ENCODE measurements around the gene OGA.
A peak's percentile ranks its signal among the peaks of the same experiment; 100 is the strongest.

The OGA gene

GRCh38 chr10:101781655-101781983 lies 36.6 kb downstream of the OGA start:
- H3K36me3 ChIP-seq (replicated peaks) = peaks cover 28% of the 10 kb centered on the region
- in situ Hi-C loops (cut with HindIII; ENCODE audit: low pct_ligation_motif_present, low sequenced_read_pairs) = no loop called here
- DNase-seq = no peak
- H3K27me3 ChIP-seq (replicated peaks) = peaks cover 5% of the 10 kb centered on the region
- no peak for TF ChIP-seq CTCF (IDR thresholded peaks at IDR 0.05; ENCODE audit: low read depth, low read length, missing control alignments)
- no peak overlapping the region for H3K4me3 ChIP-seq (ENCODE audit: low read depth, low read length)
- no peak overlapping the region for H3K27ac ChIP-seq

- in situ Hi-C loops (cut with HindIII; ENCODE audit: low pct_ligation_motif_present, low sequenced_read_pairs) = no loop called here
- Histone ChIP-seq H3K4me3 (ENCODE audit: low read depth, low read length) (no peak overlapping the region), H3K27me3 (replicated peaks) (peaks cover 10% of the 10 kb centered on the region), H3K36me3 (replicated peaks) (peaks cover 23% of the 10 kb centered on the region), H3K27ac (no peak overlapping the region)
- TF ChIP-seq CTCF (IDR thresholded peaks at IDR 0.05; ENCODE audit: low read depth, low read length, missing control alignments) = peak; percentile 98
- peak; percentile 52 for DNase-seq
Observed at GRCh38 chr10:101780818-101781654, 37.2 kb downstream of the OGA start.

- DNase-seq = no peak
- no peak for TF ChIP-seq CTCF (IDR thresholded peaks at IDR 0.05; ENCODE audit: low read depth, low read length, missing control alignments)
Observed at GRCh38 chr10:101780187-101780817, 37.9 kb downstream of the OGA start.

GRCh38 chr10:101779544-101780186 lies 38.6 kb downstream of the OGA start:
- Histone ChIP-seq H3K4me3 (ENCODE audit: low read depth, low read length) (peak overlapping the region; percentile 38), H3K27ac (no peak overlapping the region), H3K27me3 (replicated peaks) (peaks cover 21% of the 10 kb centered on the region), H3K36me3 (replicated peaks) (peaks cover 10% of the 10 kb centered on the region)
- peak; percentile 82 for TF ChIP-seq CTCF (IDR thresholded peaks at IDR 0.05; ENCODE audit: low read depth, low read length, missing control alignments)
- peak; percentile 48 for DNase-seq
- in situ Hi-C loops (cut with HindIII; ENCODE audit: low pct_ligation_motif_present, low sequenced_read_pairs) = no loop called here

More at GRCh38 chr10:101780187-101780817, 37.9 kb downstream of the OGA start:
- in situ Hi-C loops (cut with HindIII; ENCODE audit: low pct_ligation_motif_present, low sequenced_read_pairs) = no loop called here
- no peak overlapping the region for H3K27ac ChIP-seq
- peaks cover 16% of the 10 kb centered on the region for H3K36me3 ChIP-seq (replicated peaks)
- peaks cover 14% of the 10 kb centered on the region for H3K27me3 ChIP-seq (replicated peaks)
- H3K4me3 ChIP-seq (ENCODE audit: low read depth, low read length) = peak overlapping the region; percentile 31

GRCh38 chr10:101778781-101779543 lies 39.3 kb downstream of the OGA start:
- Histone ChIP-seq H3K36me3 (replicated peaks) (peaks cover 3% of the 10 kb centered on the region), H3K27ac (no peak overlapping the region), H3K4me3 (ENCODE audit: low read depth, low read length) (peak overlapping the region; percentile 38), H3K27me3 (replicated peaks) (peaks cover 28% of the 10 kb centered on the region)
- DNase-seq = no peak
- in situ Hi-C loops (cut with HindIII; ENCODE audit: low pct_ligation_motif_present, low sequenced_read_pairs) = no loop called here
- no peak for TF ChIP-seq CTCF (IDR thresholded peaks at IDR 0.05; ENCODE audit: low read depth, low read length, missing control alignments)
